GM12873 (cell line): ENCODE data around the gene CPHXL2.

ENCODE experiments used
- CTCF ChIP-seq: IDR thresholded peaks from 2 replicates; pipeline ENCODE4 v1.5.1; 2012; ENCODE audit warnings: low read depth, mild to moderate bottlenecking, moderate library complexity, low read length, control low read depth; ENCODE audit not compliant: insufficient read depth; ENCODE audit errors: missing control alignments

The CPHXL2 gene

GRCh38 chr16:75676909-75677308 is at the start of gene CPHXL2:
Gene CPHXL2 (minus strand): TSS chr16:75677009. CDS start chr16:75676999, 10 bp downstream.
- no peak for TF ChIP-seq CTCF

GRCh38 chr16:75726390-75726789 is 49.6 kb upstream of the CPHXL2 start, which contains the start of gene CPHXL:
Gene CPHXL (minus strand): TSS chr16:75726490. CDS start chr16:75726442, 48 bp downstream.
- no peak for TF ChIP-seq CTCF

GRCh38 chr16:75718452-75718851 is 41.6 kb upstream of the CPHXL2 start:
- no peak for TF ChIP-seq CTCF

GRCh38 chr16:75714661-75715060 is 37.9 kb upstream of the CPHXL2 start:
- no peak for TF ChIP-seq CTCF

- TF ChIP-seq CTCF, result no peak
Observed at GRCh38 chr16:75710344-75710743, 33.5 kb upstream of the CPHXL2 start.

GRCh38 chr16:75703306-75703705 is 26.5 kb upstream of the CPHXL2 start:
- no peak for TF ChIP-seq CTCF

- TF ChIP-seq CTCF, result no peak
Observed at GRCh38 chr16:75702242-75702641, 25.4 kb upstream of the CPHXL2 start.
